ENCODE results near the gene EFNB2.

The EFNB2 gene

DNA sequence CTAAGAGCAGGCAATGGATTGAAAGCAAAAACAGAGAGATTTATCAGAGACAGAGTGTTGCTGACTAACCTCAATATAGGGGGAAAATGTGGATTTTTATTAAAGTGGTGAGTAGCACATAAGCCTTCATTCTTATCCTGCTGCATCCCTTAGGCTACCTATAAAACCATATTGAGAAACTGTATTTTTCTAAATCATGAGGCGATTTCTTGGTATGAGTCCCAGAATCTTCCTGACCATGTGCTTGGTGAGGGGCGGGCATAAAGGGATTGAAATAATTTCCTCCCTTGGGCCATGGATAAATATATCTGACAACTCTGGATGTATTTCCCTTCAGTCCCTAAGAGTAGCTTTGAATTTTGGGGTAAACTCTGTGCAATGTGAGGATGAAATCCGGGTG, 72.8 kb downstream of the EFNB2 start:
- no peak overlapping the region for H3K9ac ChIP-seq (ENCODE audit: low read depth, low read length)

DNA sequence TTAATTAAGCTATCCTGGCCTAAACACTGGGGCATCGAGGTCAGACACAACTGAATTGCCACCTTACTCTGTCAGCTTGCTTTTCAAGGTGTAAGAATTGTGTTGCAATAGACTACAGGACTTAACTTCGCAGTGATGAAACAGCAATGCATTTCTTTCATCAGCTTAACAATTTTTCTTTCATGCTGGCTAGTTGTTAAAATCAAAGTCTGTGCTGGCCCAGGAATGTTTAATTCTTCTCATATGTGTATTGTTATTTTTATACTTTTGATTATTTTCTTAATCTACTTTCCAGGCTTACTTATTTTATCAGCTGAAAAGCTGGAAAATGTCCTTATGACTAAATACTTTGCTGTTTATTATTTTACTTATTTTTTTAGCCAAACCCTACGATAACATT, 79.7 kb downstream of the EFNB2 start:
- no peaks in the 10 kb centered on the region for H3K4me1 ChIP-seq (ENCODE audit: insufficient read depth, low read length)
- no peaks in the 10 kb centered on the region for H3K9me3 ChIP-seq (ENCODE audit: control insufficient read depth, insufficient read depth, low read length)
- no peaks in the 10 kb centered on the region for H3K36me3 ChIP-seq (ENCODE audit: insufficient read depth, low read length)
- H3K9ac ChIP-seq (ENCODE audit: low read depth, low read length): no peak overlapping the region

More for the DNA sequence above, 72.8 kb downstream of the EFNB2 start:
- Histone ChIP-seq H3K4me1 (ENCODE audit: insufficient read depth, low read length) (peaks cover 4% of the 10 kb centered on the region; the same call in 1 of the 2 replicates), H3K9me3 (ENCODE audit: control insufficient read depth, insufficient read depth, low read length) (no peaks in the 10 kb centered on the region), H3K36me3 (ENCODE audit: insufficient read depth, low read length) (no peaks in the 10 kb centered on the region)

DNA sequence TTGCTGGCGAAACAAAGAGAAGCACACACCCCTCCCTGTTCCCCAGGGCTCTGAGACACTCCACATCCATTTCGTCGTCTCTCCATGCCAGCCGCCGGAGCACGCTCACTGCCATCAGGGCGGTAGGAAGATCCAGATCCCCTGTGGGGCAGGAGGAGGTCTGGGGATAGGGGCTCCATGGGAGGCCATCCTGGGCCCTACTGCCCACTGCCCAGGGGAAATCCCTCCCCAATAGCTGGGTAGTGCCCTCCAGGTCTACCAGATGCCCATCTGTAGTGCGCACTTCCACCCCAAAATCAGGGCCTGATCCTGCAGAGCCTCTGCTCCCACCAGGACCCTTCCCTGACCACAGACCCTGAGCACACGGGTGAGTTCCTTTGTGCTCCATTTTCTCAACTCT, 80.3 kb downstream of the EFNB2 start:
- Histone ChIP-seq H3K4me1 (ENCODE audit: insufficient read depth, low read length) (no peaks in the 10 kb centered on the region), H3K9ac (ENCODE audit: low read depth, low read length) (no peak overlapping the region), H3K36me3 (ENCODE audit: insufficient read depth, low read length) (no peaks in the 10 kb centered on the region), H3K9me3 (ENCODE audit: control insufficient read depth, insufficient read depth, low read length) (no peaks in the 10 kb centered on the region)

DNA sequence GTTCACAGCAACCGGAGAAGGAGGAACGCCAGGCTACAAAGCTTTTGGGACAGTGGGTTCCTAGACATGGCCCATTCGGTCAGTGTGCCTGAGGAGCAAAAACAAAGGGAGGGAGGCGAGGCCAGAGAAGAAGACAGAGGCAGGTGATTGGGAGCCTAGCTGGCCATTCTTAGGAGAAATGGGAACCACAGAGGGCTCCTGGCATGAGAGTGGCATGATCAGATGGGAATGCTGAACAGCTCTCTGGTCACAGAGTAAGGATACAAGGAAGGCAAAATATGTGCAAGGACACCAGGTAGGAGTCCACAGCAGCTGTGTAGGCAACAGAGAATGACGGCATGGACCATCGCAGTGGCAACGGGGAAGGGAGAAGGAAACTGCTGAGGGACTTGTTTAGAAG, 82.4 kb downstream of the EFNB2 start:
- H3K9me3 ChIP-seq (ENCODE audit: control insufficient read depth, insufficient read depth, low read length): no peaks in the 10 kb centered on the region
- H3K9ac ChIP-seq (ENCODE audit: low read depth, low read length): no peak overlapping the region
- no peaks in the 10 kb centered on the region for H3K4me1 ChIP-seq (ENCODE audit: insufficient read depth, low read length)
- no peaks in the 10 kb centered on the region for H3K36me3 ChIP-seq (ENCODE audit: insufficient read depth, low read length)

DNA sequence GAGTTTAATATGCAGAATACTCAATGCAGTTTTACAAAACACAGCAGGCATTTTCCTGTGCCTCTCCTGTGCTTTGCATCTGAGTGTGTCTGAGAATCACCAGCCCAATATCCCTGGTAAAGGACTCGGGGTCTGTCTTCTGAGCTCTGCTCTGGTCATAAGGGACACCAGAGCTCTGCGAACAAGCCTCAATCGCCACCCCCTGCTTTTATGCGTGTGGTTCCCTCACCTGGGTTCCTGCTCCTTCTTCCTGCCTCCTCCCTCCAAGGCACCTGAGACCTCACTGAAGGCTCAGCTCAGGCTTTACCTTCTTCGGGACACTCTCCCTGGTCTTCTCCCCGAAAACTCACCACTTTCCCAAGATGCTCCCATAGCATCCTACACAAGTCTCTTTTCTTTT, 84.5 kb downstream of the EFNB2 start:
- Histone ChIP-seq H3K36me3 (ENCODE audit: insufficient read depth, low read length) (no peaks in the 10 kb centered on the region), H3K9me3 (ENCODE audit: control insufficient read depth, insufficient read depth, low read length) (no peaks in the 10 kb centered on the region), H3K9ac (ENCODE audit: low read depth, low read length) (no peak overlapping the region), H3K4me1 (ENCODE audit: insufficient read depth, low read length) (0 out of 2 replicates have a peak, but pooled peaks cover 2% of the 10 kb centered on the region)

DNA sequence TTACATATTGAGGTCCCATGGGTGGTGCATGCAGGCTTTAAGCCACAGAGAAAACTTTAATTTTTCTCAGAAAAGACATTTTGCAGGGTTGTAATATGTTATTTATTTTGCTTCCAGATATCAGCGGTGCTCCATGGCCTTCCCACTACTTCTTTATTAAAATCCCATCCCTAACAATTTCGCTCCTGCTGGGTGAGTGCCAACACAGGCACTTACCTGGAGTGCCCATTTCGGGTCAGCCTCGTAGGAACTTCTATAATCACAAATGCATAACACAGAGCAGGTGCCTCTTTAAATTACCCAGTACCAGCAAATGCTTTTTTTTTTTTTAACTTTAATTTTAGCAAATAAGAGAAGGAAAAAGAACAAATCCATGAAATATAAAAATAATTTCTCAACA, 86.4 kb downstream of the EFNB2 start:
- H3K36me3 ChIP-seq (ENCODE audit: insufficient read depth, low read length): no peaks in the 10 kb centered on the region
- no peaks in the 10 kb centered on the region for H3K9me3 ChIP-seq (ENCODE audit: control insufficient read depth, insufficient read depth, low read length)
- H3K4me1 ChIP-seq (ENCODE audit: insufficient read depth, low read length): 0 out of 2 replicates have a peak, but pooled peaks cover 5% of the 10 kb centered on the region
- H3K9ac ChIP-seq (ENCODE audit: low read depth, low read length): no peak overlapping the region

DNA sequence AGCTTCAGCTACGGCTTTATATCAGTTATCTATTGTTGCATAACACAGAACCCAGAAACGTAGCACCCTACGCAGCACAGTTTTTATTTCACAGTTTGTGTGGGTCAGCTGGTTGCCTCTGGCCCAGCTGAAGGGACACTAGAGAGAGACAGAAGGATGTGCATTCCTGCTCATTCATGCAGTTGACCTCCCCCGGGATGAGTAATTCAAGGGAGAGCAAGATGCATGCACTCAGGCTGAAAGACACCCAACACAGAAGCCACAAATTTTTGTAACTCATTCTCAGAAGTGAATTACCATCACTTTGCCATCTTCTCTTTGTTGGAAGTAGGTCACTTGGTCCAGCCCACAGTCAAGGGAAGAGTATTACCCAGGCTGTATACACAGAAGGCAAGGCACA, 89.5 kb downstream of the EFNB2 start:
- H3K9ac ChIP-seq (ENCODE audit: low read depth, low read length): no peak overlapping the region

DNA sequence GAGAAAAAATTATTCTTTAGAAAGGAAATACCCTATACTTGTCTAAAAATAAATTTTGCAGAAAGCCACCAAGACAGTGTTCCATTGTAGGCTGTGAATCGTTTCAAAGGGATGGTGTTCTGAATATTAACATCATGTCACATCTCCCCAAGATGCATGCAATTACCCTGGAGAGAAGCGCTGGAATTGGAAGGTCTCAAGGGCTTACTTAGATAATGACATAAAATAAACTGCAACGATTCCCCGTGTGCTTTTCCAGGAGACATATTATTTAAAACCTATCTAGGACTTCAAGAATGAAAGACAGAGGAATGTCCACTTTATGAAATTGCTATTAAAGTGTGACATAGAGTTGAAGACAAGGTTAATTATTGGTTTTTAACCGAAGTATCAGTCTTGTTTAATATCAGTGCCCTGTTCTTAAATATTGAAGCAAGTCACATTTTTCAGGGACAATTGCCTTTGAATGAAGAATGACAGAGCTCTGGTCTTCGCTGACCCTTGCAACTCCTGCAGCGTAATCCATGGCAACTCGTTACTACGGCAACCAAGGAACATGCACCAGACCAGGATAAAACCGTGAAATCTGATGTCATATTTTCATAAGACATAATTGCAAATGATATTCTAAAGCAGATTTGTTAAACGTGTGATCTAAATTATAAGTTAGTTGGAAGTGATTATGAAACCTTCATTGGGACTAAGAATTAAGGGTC, 91.7 kb downstream of the EFNB2 start:
- H3K9me3 ChIP-seq (ENCODE audit: control insufficient read depth, insufficient read depth, low read length): no peaks in the 10 kb centered on the region
- H3K36me3 ChIP-seq (ENCODE audit: insufficient read depth, low read length): no peaks in the 10 kb centered on the region
- no peak overlapping the region for H3K9ac ChIP-seq (ENCODE audit: low read depth, low read length)
- H3K4me1 ChIP-seq (ENCODE audit: insufficient read depth, low read length): 0 out of 2 replicates have a peak, but pooled peaks cover 5% of the 10 kb centered on the region

More for the DNA sequence above, 89.5 kb downstream of the EFNB2 start:
- Histone ChIP-seq H3K4me1 (ENCODE audit: insufficient read depth, low read length) (0 out of 2 replicates have a peak, but pooled peaks cover 5% of the 10 kb centered on the region), H3K9me3 (ENCODE audit: control insufficient read depth, insufficient read depth, low read length) (no peaks in the 10 kb centered on the region), H3K36me3 (ENCODE audit: insufficient read depth, low read length) (no peaks in the 10 kb centered on the region)

DNA sequence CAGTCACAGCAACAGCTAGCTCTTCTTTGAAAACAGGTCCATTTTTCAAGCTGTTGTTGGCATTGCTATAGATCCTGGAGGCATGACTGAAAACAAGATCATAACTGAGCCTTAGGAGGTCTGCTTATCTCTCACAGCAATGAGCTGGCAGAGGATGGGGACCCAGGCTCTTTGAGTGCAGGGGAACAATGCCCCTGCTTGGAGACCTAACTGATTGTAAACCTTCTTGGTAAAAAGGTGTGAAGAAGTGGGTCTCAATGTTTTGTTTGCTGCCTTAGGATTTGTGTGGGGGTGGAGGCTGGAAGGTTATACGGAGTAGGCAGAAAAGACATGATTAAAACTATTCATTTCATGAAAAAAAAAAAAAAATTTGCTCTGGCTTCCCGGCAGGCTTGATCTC, 94.6 kb downstream of the EFNB2 start:
- H3K9me3 ChIP-seq (ENCODE audit: control insufficient read depth, insufficient read depth, low read length): no peaks in the 10 kb centered on the region
- H3K9ac ChIP-seq (ENCODE audit: low read depth, low read length): no peak overlapping the region
- no peaks in the 10 kb centered on the region for H3K36me3 ChIP-seq (ENCODE audit: insufficient read depth, low read length)
- 0 out of 2 replicates have a peak, but pooled peaks cover 2% of the 10 kb centered on the region for H3K4me1 ChIP-seq (ENCODE audit: insufficient read depth, low read length)
